ENCODE data around the gene NLRP5.
A peak's percentile ranks its signal among the peaks of the same experiment; 100 is the strongest.
"Not testable (repeated sequence)": the region's sequence is repeated elsewhere in the genome, so short reads cannot be mapped to it uniquely, and the experiment has no call there.

The NLRP5 gene

GRCh38 chr19:56098731-56099568 lies 112.4 kb downstream of the NLRP5 start:
- DNase-seq (ENCODE audit: low spot score), result no peak

GRCh38 chr19:56099638-56100539 lies 113.3 kb downstream of the NLRP5 start:
- no peak for DNase-seq (ENCODE audit: low spot score)

- no peak for DNase-seq (ENCODE audit: low spot score)
These were observed 114.5 kb downstream of the NLRP5 start for GRCh38 chr19:56101095-56101494.

GRCh38 chr19:56101746-56102535 lies 115.4 kb downstream of the NLRP5 start:
- no peak for DNase-seq (ENCODE audit: low spot score)

GRCh38 chr19:56103027-56103614 lies 116.5 kb downstream of the NLRP5 start:
- DNase-seq (ENCODE audit: low spot score), result no peak

- DNase-seq (ENCODE audit: low spot score), result no peak
These were observed 117.8 kb downstream of the NLRP5 start for GRCh38 chr19:56104423-56104822.

GRCh38 chr19:56105090-56105701 lies 118.6 kb downstream of the NLRP5 start:
- peak; percentile 71 for DNase-seq (ENCODE audit: low spot score)

- DNase-seq (ENCODE audit: low spot score), result not testable (repeated sequence)
These were observed 119.3 kb downstream of the NLRP5 start for GRCh38 chr19:56105831-56106396.

GRCh38 chr19:56106397-56106849 lies 119.8 kb downstream of the NLRP5 start:
- no peak for DNase-seq (ENCODE audit: low spot score)

- DNase-seq (ENCODE audit: low spot score), result no peak
These were observed 120.4 kb downstream of the NLRP5 start for GRCh38 chr19:56106993-56107392.

- DNase-seq (ENCODE audit: low spot score), result no peak
These were observed 121.2 kb downstream of the NLRP5 start for GRCh38 chr19:56107626-56108351.

- DNase-seq (ENCODE audit: low spot score), result no peak
These were observed 122.0 kb downstream of the NLRP5 start for GRCh38 chr19:56108447-56109195.

GRCh38 chr19:56109226-56109625 lies 122.7 kb downstream of the NLRP5 start:
- no peak for DNase-seq (ENCODE audit: low spot score)

- no peak for DNase-seq (ENCODE audit: low spot score)
These were observed 124.2 kb downstream of the NLRP5 start for GRCh38 chr19:56110515-56111448.
